OCI-LY7 (cell line): Measurements from ENCODE around the gene PDE9A. TPM values are rescaled to one million over a fixed set of nuclear protein-coding genes. Genes with fewer than 3 reads are reported as not detected.

ENCODE experiments used
- BruUV-seq: library from RNA; stranded (reverse); fragments of 400-500 nt; replicated peaks from 2 replicates; lab custom pipeline; 2021; lab: Mats Ljungman, UMichigan
- CTCF ChIA-PET: fragments of 300-600 bp; sonication (Branson Sonifier 250); formaldehyde crosslinking; loops from one replicate; lab custom pipeline; 2022; ENCODE audit warnings: antibody characterized with exemption; ENCODE audit not compliant: unreplicated experiment; lab: Charles Lee
- POLR2A ChIA-PET: fragments of 300-600 bp; sonication (Branson Sonifier 250); formaldehyde crosslinking; loops from one replicate; lab custom pipeline; 2022; ENCODE audit warnings: antibody characterized with exemption; lab: Charles Lee
- DNase-seq: peaks from one replicate; pipeline ENCODE4 v3.0.0-alpha.2; 2015; ENCODE audit warnings: low spot score
- H2AFZ ChIP-seq: fragments of 200-600 bp; sonication (generic), shearing (Covaris generic); 2 replicates; pipeline ENCODE4 v1.6.1; 2014; ENCODE audit warnings: mild to moderate bottlenecking, antibody characterized with exemption, low read length, moderate library complexity
- H3K27ac ChIP-seq: fragments of 200-600 bp; sonication (generic); 2 replicates; pipeline ENCODE4 v1.5.1; 2014; ENCODE audit warnings: mixed run types, low read depth, mild to moderate bottlenecking, moderate library complexity, low read length, inconsistent platforms; ENCODE audit not compliant: poor library complexity, severe bottlenecking
- H3K36me3 ChIP-seq: fragments of 200-600 bp; sonication (generic); 2 replicates; pipeline ENCODE4 v1.6.1; 2014; ENCODE audit warnings: mild to moderate bottlenecking, antibody characterized with exemption, low read length, moderate library complexity, mixed read lengths; ENCODE audit not compliant: insufficient read depth
- H3K4me1 ChIP-seq: fragments of 200-600 bp; sonication (generic); 2 replicates; pipeline ENCODE4 v1.5.1; 2014; ENCODE audit warnings: mild to moderate bottlenecking, low read length; ENCODE audit not compliant: insufficient read depth, poor library complexity, severe bottlenecking
- H3K4me2 ChIP-seq: fragments of 200-600 bp; sonication (generic); 2 replicates; pipeline ENCODE4 v1.6.1; 2014; ENCODE audit warnings: mild to moderate bottlenecking, low read length
- H3K4me3 ChIP-seq: fragments of 200-600 bp; sonication (generic); 2 replicates; pipeline ENCODE4 v1.5.1; 2014; ENCODE audit warnings: mild to moderate bottlenecking, low read depth, low read length; ENCODE audit not compliant: poor library complexity, severe bottlenecking
- H3K79me2 ChIP-seq: fragments of 200-600 bp; sonication (generic); 2 replicates; pipeline ENCODE4 v1.6.1; 2016; ENCODE audit warnings: low read depth, mild to moderate bottlenecking, low read length, moderate library complexity, mixed read lengths; ENCODE audit not compliant: insufficient read depth
- H3K9me2 ChIP-seq: fragments of 200-600 bp; sonication (generic); 2 replicates; pipeline ENCODE4 v1.6.1; 2016; ENCODE audit warnings: mild to moderate bottlenecking, low read length, mixed read lengths; ENCODE audit not compliant: insufficient read depth
- H3K9me3 ChIP-seq: fragments of 200-600 bp; sonication (generic); 2 replicates; pipeline ENCODE4 v1.6.1; 2014; ENCODE audit warnings: mild to moderate bottlenecking, mixed run types, low read length, mixed read lengths
- H4K20me1 ChIP-seq: fragments of 200-600 bp; sonication (generic); 2 replicates; pipeline ENCODE4 v1.6.1; 2014; ENCODE audit warnings: mild to moderate bottlenecking, antibody characterized with exemption, low read length, moderate library complexity, mixed read lengths; ENCODE audit not compliant: insufficient read depth
- CTCF ChIP-seq: fragments of 200-600 bp; sonication (generic); conservative IDR thresholded peaks from 2 replicates; pipeline ENCODE4 v1.5.1; 2014; ENCODE audit warnings: mild to moderate bottlenecking, antibody characterized with exemption, low read length, moderate library complexity, mixed read lengths
- EZH2phosphoT487 ChIP-seq: fragments of 200-600 bp; sonication (generic); IDR thresholded peaks from 2 replicates; pipeline ENCODE4 v1.6.1; 2018; ENCODE audit warnings: low read depth, borderline replicate concordance, mild to moderate bottlenecking, mixed run types, antibody characterized with exemption, low read length, moderate library complexity, mixed read lengths
- intact Hi-C: fragments of 100-400 bp; cut with micrococcal nuclease; formaldehyde crosslinking; loops from one replicate; pipeline ENCODE4 v1.10.0; 2022; ENCODE audit not compliant: unreplicated experiment
- total RNA-seq, 2 experiments: library from RNA; depleted of rRNA in 1 of 2; stranded (reverse); fragments of >200 nt in 1 of 2; shearing (Covaris generic) in 1 of 2; gene quantifications; 2 replicates each; pipeline ENCODE4 v1.2.3, GENCODE V29; 2014 to 2022

PDE9A gene
- total RNA-seq, 2 experiments from 2014 or later: 11.4 to 22.4 TPM

DNA sequence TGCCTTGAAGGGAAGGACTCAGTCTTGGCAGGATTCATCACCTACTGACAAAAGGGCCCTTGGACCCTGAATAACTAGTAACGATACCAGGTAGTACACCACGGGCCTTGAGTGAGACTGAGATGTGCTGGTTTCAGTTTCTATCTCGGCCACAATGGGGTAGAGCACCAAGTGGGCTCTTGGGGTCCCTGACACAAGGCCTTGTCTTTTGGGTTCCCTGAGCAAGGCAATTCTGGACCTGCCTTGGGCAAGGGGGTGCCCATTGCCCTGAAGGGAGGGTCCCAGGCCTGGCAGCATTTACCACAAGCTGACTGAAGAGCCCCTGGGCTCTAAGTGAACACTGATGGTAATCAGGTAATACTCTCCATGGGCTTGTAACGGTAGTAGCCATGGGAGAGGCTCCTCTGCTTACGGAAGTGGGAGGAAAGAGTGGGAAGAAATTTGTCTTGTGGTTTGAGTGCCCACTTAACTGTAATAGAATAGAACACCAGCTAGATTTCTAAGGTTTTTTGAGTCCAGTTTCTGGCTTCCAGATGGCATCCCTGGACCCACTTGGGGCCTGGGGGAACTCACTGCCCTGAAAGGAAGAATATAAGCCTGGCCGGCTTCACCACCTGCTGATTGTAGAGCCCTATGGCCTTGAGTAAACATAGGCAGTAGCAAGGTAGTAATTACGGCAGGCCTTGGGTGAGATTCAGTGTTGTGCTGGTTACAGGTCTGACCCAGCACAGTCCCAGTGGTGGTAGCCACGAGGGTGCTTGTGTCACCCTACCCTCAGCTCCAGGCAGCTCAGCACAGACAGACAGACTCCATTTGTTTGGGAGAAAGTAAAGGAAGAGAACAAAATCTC is 167.4 kb downstream of the PDE9A start:
- intact Hi-C loops: loop anchor here (10.0 kb wide), 1 partner anchor 106 kb away; no protein-coding TSS in a partner anchor
- H4K20me1 ChIP-seq: no peaks in the 10 kb centered on the region
- CTCF ChIA-PET: no interaction called here

More for the DNA sequence above, 167.4 kb downstream of the PDE9A start:
- H3K9me3 ChIP-seq: peaks cover 9% of the 10 kb centered on the region; the same call in 1 of the 2 replicates
- no peaks in the 10 kb centered on the region for H3K4me1 ChIP-seq
- H3K4me3 ChIP-seq: no peak overlapping the region
- no peak overlapping the region for H3K27ac ChIP-seq
- POLR2A ChIA-PET: no interaction called here
- BruUV-seq: no TSS peak
- H2AFZ ChIP-seq: no peak overlapping the region
- no peaks in the 10 kb centered on the region for H3K9me2 ChIP-seq
- no peak overlapping the region for H3K4me2 ChIP-seq
- DNase-seq: no peak
- H3K36me3 ChIP-seq: peaks cover 3% of the 10 kb centered on the region; the same call in 1 of the 2 replicates
- no peaks in the 10 kb centered on the region for H3K79me2 ChIP-seq
- TF ChIP-seq EZH2phosphoT487 (no peak), CTCF (no peak)

Other genes with a start within 250 kb of the PDE9A start
- gene UBASH3A, start 249.7 kb upstream of the PDE9A start, total RNA-seq (2014; rRNA removed; shearing (Covaris generic)): not detected in 2 replicates
- not detected in 2 replicates for gene UBASH3A, start 249.7 kb upstream of the PDE9A start, total RNA-seq (2022)
- 1.9 and 3.9 TPM in 2 replicates for gene RSPH1, start 157.4 kb upstream of the PDE9A start, total RNA-seq (2014; rRNA removed; shearing (Covaris generic))
- 2.5 and 3.5 TPM in 2 replicates for gene RSPH1, start 157.4 kb upstream of the PDE9A start, total RNA-seq (2022)
- gene SLC37A1, start 139.8 kb upstream of the PDE9A start, total RNA-seq (2014; rRNA removed; shearing (Covaris generic)): 20.5 and 27.6 TPM in 2 replicates
- 22.5 and 29.4 TPM in 2 replicates for gene SLC37A1, start 139.8 kb upstream of the PDE9A start, total RNA-seq (2022)
- 38.1 and 45.7 TPM in 2 replicates for gene WDR4, start 225.9 kb downstream of the PDE9A start, total RNA-seq (2014; rRNA removed; shearing (Covaris generic))
- gene WDR4, start 225.9 kb downstream of the PDE9A start, total RNA-seq (2022): 62.2 and 73.8 TPM in 2 replicates
- gene NDUFV3, start 239.7 kb downstream of the PDE9A start, total RNA-seq (2014; rRNA removed; shearing (Covaris generic)): 23.1 and 40.8 TPM in 2 replicates
- gene NDUFV3, start 239.7 kb downstream of the PDE9A start, total RNA-seq (2022): 28.2 and 29.4 TPM in 2 replicates